Osteoblast (primary cell): ENCODE results near the gene ADARB1. TPM values are rescaled to one million over a fixed set of nuclear protein-coding genes. Genes with fewer than 3 reads are reported as not detected.

Experiments used
- DNase-seq: peaks from one replicate; pipeline ENCODE4 v3.0.0; 2011; ENCODE audit warnings: low spot score, mixed read lengths; ENCODE audit not compliant: insufficient read length; ENCODE audit errors: missing footprints
- H2AFZ ChIP-seq: 2 replicates; pipeline ENCODE4 v1.6.0; 2011; ENCODE audit warnings: mild to moderate bottlenecking, low read length
- H3K27ac ChIP-seq: 2 replicates; pipeline ENCODE4 v1.5.1; 2011; ENCODE audit warnings: mild to moderate bottlenecking, low read depth, low read length, moderate library complexity
- H3K27me3 ChIP-seq: 2 replicates; pipeline ENCODE4 v1.6.0; 2012; ENCODE audit warnings: mild to moderate bottlenecking, control low read depth, inconsistent platforms, low read length, moderate library complexity; ENCODE audit not compliant: insufficient read depth
- H3K36me3 ChIP-seq: 2 replicates; pipeline ENCODE4 v1.5.1; 2011; ENCODE audit warnings: mild to moderate bottlenecking, low read length, control low read depth, moderate library complexity; ENCODE audit not compliant: insufficient read depth
- H3K4me1 ChIP-seq: 2 replicates; pipeline ENCODE4 v1.5.1; 2011; ENCODE audit warnings: mild to moderate bottlenecking, low read length, control low read depth, moderate library complexity; ENCODE audit not compliant: insufficient read depth
- H3K4me2 ChIP-seq: 2 replicates; pipeline ENCODE4 v1.6.0; 2011; ENCODE audit warnings: mild to moderate bottlenecking, low read length; ENCODE audit not compliant: insufficient read depth
- H3K4me3 ChIP-seq: fragments of 200-600 bp; sonication (generic); 3 replicates; pipeline ENCODE4 v1.5.1; 2012; ENCODE audit warnings: mild to moderate bottlenecking, low read length, inconsistent platforms; ENCODE audit not compliant: insufficient read depth
- H3K79me2 ChIP-seq: 2 replicates; pipeline ENCODE4 v1.6.0; 2012; ENCODE audit warnings: mild to moderate bottlenecking, low read length, control low read depth, inconsistent platforms; ENCODE audit not compliant: insufficient read depth
- H3K9me3 ChIP-seq: 2 replicates; pipeline ENCODE4 v1.5.1; 2011; ENCODE audit warnings: low read depth, low read length, control low read depth
- H4K20me1 ChIP-seq: 2 replicates; pipeline ENCODE4 v1.6.0; 2012; ENCODE audit warnings: mild to moderate bottlenecking, low read length, control low read depth; ENCODE audit not compliant: insufficient read depth
- CTCF ChIP-seq: IDR thresholded peaks from 2 replicates; pipeline ENCODE4 v1.5.1; 2011; ENCODE audit warnings: mild to moderate bottlenecking, low read depth, low read length, moderate library complexity; ENCODE audit errors: extremely low read depth
- total RNA-seq: library from RNA; depleted of rRNA; stranded (reverse); fragments of >200 nt; gene quantifications from 2 replicates; pipeline ENCODE4 v1.2.3, GENCODE V29; 2012

ADARB1 gene
- total RNA-seq, 1 donor = 19.5 TPM

GRCh38 chr21:45110873-45111624 is 36.7 kb downstream of the ADARB1 start:
- Histone ChIP-seq H3K27ac (no peak overlapping the region), H2AFZ (no peak overlapping the region), H3K4me3 (no peak overlapping the region), H3K4me1 (peaks cover 12% of the 10 kb centered on the region), H3K4me2 (no peak overlapping the region), H4K20me1 (peaks cover 27% of the 10 kb centered on the region), H3K27me3 (no peaks in the 10 kb centered on the region), H3K79me2 (peaks cover 71% of the 10 kb centered on the region), H3K36me3 (no peaks in the 10 kb centered on the region), H3K9me3 (no peaks in the 10 kb centered on the region)
- DNase-seq = no peak
- TF ChIP-seq CTCF = no peak

- Histone ChIP-seq H3K27ac (no peak overlapping the region), H3K36me3 (no peaks in the 10 kb centered on the region), H3K9me3 (no peaks in the 10 kb centered on the region), H3K4me1 (peaks cover 12% of the 10 kb centered on the region), H3K79me2 (peaks cover 65% of the 10 kb centered on the region), H3K4me2 (no peak overlapping the region), H4K20me1 (peaks cover 27% of the 10 kb centered on the region), H3K27me3 (no peaks in the 10 kb centered on the region), H2AFZ (no peak overlapping the region), H3K4me3 (no peak overlapping the region)
- no peak for TF ChIP-seq CTCF
- DNase-seq = no peak
Observed at GRCh38 chr21:45111703-45112102, 37.3 kb downstream of the ADARB1 start.

GRCh38 chr21:45112371-45112770 is 38.0 kb downstream of the ADARB1 start:
- DNase-seq = peak; percentile 95
- Histone ChIP-seq H3K4me3 (no peak overlapping the region), H3K9me3 (no peaks in the 10 kb centered on the region), H3K4me2 (no peak overlapping the region), H3K27ac (no peak overlapping the region), H4K20me1 (peaks cover 27% of the 10 kb centered on the region), H3K27me3 (no peaks in the 10 kb centered on the region), H3K36me3 (no peaks in the 10 kb centered on the region), H3K79me2 (peaks cover 59% of the 10 kb centered on the region), H3K4me1 (peaks cover 12% of the 10 kb centered on the region), H2AFZ (no peak overlapping the region)
- TF ChIP-seq CTCF = no peak

GRCh38 chr21:45113543-45113942 is 39.2 kb downstream of the ADARB1 start:
- Histone ChIP-seq H3K4me2 (no peak overlapping the region), H3K27ac (no peak overlapping the region), H2AFZ (no peak overlapping the region), H3K4me1 (peaks cover 12% of the 10 kb centered on the region), H3K27me3 (no peaks in the 10 kb centered on the region), H3K4me3 (no peak overlapping the region), H3K79me2 (peaks cover 52% of the 10 kb centered on the region), H4K20me1 (peaks cover 27% of the 10 kb centered on the region), H3K36me3 (no peaks in the 10 kb centered on the region), H3K9me3 (no peaks in the 10 kb centered on the region)
- no peak for DNase-seq
- no peak for TF ChIP-seq CTCF
